GF-D8 (cell line): ENCODE results near the gene ARHGAP44.
A peak's percentile ranks its signal among the peaks of the same experiment; 100 is the strongest.

ENCODE experiments used
- DNase-seq: peaks from one replicate; lab custom pipeline; 2025; lab: John Stamatoyannopoulos, UW

ARHGAP44 gene

DNA sequence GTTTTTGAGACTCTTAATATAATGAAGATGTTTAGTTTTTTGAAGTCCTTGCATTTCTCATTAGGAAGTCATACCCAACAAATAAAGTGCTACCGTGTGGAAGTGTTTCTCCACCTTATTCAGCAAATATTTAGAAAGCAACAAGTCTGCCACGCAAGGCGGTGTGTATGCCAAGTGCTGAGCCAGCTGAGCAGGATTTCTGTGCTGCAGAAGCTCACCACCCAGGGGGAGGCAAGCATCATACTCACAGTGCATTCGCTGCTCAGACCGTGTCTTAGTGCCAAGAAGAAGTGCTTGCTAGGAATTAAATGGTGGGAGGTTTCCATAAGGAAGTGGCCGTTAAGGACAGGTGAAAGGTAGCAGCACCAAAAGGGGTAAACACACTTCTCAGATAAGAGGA, 111.2 kb downstream of the ARHGAP44 start:
- DNase-seq: no peak

DNA sequence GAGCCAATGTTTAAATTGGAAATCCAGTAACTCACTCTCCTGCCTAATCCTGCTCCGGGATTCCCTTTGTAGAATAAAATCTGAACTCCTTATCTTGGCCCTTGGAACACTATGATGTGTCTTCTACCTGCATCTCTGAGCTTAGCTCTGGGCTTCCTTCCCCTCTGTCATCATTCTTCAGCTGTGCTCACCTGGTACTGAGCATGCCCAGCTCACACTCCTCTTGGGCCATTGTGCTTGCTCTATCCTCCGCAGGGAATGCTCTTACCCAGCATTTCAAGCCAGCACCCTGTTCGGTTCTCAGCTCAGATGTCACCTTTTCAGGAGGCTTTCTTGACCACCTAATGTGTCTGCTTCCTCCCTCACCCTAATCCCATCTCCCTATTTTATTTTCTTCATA, 112.7 kb downstream of the ARHGAP44 start:
- DNase-seq: no peak

DNA sequence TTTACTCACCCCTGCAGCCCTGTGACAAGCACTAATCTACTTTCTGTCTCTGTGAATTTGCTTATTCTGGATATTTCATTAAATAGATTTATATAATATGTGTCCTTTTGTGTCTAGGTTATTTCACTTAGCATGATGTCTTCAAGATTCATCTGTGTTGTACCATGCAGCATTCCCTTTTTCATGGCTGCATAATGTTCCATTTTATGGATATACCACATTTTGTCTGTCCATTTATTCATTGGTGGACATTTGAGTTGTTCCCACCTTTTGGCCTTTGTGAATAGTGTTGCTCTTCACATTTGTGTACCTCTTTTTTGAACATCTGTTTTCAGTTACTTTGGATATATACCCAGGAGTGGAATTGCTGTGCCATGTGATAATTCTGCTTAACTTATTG, 118.2 kb downstream of the ARHGAP44 start:
- no peak for DNase-seq

DNA sequence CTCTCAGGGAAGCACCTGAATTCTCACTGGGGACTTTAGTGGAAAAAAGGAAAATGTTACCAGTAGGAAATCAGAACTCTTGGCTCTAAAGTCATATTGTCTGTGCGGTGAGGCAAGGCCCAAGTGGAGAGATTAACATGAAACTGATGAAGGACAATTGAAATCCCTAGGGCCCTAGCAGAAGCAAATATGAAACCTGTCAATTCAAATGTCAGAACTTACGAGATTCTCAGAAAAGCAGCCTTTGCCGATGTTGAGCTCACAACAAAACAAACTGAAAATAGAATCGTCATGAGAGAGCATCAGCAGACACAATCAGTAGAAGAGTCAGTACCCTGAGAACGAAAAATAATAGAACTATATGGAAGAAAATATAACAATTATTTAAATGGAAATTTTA, 119.7 kb downstream of the ARHGAP44 start:
- no peak for DNase-seq

DNA sequence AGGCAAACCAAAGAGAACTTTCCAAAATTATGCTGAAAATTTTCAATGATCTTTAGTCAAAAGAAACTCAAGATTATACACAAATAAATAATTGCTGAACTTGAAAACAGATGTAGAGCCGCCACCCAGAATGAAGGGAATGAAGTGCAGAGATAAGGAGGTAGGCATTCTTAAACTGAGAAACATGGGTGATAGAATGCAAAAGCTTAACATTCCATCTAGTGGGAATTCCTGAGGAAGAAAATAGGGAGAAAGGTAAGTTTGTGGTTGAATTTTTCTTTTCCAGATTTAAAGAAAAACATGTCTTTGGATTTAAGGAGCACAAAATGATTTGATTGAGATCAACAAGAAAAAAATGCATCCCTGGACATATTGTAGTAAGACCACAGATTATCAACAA, 120.2 kb downstream of the ARHGAP44 start:
- no peak for DNase-seq

DNA sequence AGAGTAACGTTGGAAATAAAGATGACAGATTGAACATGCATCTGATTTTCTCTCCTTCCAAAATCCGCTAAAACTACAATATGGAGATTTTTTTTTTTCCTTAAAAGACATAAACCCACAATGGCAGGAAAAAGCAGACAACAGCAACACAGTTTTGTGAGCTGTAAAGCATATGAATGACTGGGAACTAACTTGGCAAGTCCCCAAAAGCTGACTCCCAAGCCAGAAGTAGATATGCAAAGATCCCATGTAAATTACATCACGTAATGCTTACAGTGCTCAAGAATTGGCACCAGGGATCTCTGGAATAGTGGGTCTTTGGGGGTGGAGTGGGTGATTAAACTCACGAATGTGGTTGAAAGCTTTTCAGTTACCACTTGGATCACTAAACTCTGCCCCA, 121.9 kb downstream of the ARHGAP44 start:
- no peak for DNase-seq

DNA sequence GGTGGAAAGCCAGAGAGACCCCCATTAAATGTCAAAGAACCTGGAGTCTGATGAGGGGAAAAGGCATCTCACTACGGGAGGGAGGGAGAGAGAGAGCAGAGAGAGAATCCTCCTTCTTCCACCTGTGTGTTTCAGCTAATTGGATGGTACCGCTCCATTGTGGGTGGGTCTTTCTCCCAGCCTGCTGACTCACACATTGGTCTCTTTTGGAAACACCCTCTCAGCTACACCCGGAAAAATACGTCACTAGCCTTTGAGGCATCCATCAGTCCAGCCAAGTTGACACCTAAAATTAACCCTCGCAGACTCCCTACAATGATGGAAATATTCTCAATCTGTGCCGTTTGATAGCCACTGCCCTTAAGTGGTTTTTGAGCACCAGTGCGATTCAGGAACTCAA, 128.1 kb downstream of the ARHGAP44 start:
- DNase-seq: no peak

DNA sequence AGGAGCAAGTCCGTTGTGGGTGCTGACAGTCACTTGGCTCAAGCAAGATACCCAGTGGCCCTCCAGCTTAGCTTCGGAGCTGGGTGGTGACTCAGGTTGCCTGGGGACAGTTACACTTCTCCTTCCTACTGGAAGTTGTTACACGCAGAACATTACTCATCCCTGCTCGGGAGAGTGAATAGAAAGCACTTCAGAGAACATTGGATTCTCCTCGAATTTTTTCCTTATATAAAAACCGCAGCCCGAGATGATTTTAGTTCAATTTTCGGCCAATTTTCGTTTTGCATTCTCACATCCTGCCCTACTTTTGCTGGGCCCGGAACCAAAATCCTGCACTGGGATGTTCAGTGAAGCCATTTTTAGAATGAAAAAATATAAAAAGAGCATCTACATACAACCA, 128.8 kb downstream of the ARHGAP44 start:
- no peak for DNase-seq

DNA sequence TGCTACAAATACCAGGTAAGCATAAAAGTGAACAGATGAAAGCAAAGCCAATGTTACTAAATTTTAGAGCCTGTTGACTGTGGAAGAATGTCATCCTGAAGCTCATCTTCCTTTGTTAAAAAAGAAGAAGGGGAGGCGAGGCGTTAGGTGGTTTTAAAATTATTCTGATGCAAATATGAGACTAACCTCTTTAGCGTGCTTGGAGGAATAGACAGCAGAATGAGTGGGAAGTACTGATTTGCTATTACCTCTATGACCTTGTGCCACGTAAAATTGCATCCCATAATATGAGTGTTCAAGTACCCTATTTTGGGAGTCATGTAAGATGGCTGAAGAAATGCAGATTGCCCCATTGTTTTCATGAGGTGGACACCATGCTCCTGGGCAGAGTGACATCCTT, 132.8 kb downstream of the ARHGAP44 start:
- no peak for DNase-seq

DNA sequence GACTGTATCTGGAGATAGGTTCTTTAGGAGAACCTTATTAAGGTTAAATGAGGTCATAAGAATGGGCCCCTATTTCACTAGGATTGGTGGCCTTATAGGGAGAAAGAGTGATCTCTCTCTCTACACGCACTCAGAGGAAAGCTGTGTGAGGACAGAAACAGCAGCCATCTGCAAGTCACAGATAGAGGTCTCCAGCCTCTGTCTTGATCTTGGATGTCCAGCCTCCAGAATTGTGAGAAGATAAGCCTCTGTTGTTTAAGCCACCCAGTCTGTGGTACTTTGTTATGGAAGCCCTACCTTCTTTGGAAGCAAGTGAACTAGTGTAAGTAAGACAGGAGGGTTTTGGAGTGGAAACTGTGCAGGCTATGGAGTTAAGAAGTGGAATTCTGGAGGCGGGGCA, 135.3 kb downstream of the ARHGAP44 start:
- no peak for DNase-seq

DNA sequence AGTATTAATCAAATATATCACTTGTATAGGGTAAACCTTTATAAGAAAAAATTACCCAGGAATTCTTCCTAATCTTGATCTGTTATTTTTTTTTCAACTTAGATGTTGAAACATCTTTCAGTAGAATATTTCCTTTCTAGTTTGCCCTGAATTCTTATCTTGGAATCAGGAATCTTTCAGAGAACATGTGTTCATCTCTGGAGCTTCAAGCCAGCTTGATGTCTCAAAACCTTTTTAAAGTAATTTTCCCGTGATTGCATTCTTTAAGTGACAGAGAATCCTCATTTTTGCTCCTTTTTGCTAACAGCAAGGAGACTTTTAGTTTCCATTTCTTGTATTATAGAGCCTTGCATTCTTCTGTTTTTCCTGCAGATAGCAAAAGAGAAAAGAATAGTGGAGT, 137.7 kb downstream of the ARHGAP44 start:
- no peak for DNase-seq

DNA sequence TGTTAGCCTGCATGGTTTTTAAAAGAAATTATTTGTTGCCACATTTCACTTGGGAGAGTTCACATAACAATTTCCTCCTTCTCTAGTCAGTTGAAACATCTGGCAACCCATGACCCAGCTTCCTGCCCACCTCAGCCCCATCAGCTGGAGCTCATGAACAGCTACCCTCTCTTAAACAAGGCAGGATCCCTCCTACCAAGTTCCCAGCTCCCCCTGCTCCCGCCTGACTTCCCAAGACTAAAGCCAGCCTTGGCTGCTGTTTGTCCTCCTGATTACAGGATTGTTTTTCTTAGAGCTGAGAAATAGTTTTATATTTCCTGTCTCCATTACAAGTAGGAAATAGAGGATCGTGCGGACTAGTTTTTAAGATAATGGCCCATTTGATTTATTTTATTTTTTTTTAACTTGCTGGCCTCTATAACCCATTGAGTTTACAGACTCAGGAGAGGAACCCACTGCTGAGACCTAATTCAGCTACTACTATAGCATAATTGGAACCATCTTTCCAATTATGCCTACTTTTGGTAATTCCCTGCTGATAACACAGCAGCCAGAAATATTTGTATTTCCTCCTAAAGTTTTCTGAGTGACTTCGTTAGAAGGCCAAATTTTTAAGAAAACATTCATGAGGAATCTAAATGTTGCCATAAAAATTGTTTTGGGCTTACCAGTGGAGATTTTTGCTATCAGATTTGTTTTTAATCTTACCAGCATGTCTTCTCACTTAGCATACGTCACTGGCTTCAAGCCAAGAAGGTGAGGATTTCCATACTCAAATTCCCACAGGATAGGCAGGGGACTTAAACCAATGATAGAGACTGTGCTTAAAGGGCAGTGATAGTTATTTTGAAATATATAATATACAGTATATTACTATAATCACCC, 138.5 kb downstream of the ARHGAP44 start:
- DNase-seq: peak; percentile 1

DNA sequence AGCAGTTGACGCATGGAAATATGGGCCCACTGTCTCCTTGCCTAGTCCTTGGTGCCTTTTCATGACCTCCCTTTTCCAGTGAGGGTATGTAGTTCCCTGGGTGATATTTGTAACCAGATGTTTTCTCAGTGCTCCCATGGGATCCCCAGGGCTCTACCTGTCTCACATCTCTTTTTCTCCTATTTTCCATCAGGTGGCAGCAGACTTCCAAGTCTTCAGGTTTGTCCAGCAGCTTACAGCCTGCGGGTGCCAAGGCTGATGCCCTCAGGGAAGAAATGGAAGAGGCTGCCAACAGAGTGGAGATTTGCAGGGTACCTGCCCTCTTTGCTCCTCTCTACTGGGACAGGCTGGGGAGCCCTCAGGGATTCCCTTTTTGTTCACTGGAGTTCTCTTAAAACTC, 139.4 kb downstream of the ARHGAP44 start:
- DNase-seq: no peak

DNA sequence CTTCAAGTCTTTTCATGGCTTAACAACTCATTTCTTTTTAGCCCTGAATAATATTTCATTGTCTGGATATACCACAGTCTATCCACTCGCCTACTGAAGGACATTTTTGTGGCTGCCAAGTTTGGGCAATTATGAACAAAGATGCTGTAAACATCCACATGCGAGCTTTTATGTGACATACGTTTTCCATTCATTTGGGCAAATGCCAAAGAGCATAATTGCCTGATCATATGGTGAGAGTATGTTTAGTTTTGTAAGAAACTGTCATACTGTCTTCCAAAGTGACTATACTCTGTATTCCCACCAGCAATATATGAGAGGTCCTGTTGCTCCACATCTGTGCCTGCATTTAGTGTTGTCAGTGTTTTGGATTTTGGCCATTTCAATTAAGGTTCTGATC, 147.2 kb downstream of the ARHGAP44 start:
- DNase-seq: no peak

DNA sequence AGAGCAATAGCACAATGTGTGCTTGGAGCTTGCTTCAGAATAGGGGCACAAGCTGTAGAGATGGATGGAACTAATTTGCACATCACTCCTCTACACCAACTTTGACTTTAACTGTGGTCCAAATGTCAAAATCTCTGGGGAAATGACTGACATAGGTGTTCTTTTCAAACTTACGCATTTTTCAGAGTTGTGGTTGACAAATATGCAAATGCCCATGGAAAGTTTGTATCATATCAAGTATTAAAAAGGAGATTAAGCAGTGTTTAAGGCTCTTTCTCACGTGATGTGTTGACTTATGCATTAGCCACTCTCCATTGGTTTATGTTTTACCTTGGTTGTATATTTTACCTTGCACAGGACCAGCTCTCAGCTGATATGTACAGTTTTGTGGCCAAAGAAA, 151.4 kb downstream of the ARHGAP44 start:
- no peak for DNase-seq

DNA sequence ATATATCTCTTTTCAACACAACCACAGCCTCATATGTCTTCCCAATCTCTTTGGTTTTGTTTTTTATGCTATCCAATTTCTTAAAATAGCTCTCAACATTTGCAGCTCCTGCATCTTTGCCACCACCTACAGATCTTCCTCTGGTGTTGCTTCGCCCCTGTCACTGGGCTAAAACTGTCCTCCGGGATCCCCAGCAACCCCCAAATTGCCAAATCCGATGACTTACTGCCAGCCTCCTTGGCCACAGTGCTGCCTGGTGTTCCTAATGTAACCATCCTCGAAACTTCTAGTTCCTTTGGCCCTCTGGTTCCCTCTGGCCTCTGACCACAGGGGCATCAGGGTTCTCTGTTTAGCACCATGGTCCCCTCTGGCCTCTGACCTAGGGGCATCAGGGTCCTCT, 157.7 kb downstream of the ARHGAP44 start:
- DNase-seq: no peak

DNA sequence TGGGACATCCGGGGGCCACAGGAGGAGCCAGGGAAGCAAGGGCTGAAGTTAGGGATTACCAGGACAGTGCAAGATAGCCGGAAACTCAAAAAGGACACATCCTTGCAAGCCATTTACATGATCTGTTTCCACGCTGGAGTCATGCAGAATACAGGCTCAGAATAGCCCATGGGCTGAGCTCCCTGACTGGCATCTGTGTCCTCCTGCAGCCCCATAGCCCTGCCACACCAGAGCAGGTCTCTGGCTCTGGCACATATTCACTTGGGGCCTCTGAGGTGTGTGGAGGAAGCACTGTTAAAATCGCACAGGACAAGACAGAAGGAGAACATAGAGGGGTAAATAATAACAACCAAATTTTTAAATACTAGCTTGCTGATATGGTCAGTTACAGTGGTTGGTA, 162.7 kb downstream of the ARHGAP44 start:
- no peak for DNase-seq

DNA sequence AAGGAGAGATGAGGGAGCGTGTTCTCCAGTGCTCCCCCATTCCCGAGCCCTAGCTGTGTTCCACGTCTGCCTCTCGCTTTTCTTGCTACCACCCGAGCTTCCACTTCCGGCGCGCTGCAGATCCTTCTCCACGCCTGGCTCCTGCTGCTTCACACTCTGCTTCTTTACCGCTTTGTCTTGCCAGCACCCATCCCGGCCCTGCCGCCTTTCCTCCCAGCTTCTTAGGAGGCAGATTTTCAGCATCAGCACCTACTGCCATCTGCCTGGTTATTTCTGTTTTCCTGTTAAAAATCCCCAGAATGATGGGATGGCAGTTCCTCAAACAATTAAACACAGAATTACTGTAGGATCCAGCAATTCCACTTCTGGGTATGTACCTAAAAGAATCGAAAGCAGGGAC, 163.9 kb downstream of the ARHGAP44 start:
- no peak for DNase-seq

DNA sequence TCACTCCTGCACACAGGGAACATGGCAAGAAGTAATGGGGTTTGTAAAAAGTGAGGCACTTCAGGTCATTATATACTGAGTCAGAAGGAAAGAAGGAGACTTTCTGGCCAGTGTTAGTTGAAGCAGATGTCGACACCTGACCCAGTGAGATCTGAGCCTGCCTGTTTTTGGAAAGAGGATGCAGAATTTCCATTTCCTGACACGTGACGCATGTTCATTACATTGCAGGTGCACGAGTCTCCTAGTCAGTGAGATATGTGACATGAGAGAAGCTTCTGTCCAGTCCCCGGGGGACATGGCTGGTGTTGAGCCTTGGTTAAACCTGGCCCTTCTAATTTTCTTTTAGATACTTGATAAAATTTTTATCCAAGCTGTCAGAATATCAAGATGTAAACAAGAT, 166.2 kb downstream of the ARHGAP44 start:
- no peak for DNase-seq

DNA sequence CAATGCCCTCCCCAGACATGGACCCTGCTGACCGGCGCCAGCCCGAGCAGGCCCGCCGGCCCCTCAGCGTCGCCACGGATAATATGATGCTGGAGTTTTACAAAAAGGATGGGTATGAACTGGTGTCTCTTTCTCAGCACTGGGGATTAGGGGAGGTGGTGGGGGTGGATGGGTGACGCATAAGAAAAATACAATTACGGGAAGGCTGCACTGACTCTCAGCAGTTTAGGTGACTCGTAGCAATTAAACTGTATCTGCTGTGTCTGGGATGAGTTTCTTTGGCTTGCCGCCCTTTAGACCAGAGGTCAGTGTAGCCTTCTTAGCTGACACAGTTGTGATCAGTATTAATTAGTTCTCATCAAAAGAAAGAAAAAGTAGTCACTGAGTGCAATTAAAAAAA, 169.5 kb downstream of the ARHGAP44 start:
- DNase-seq: no peak

DNA sequence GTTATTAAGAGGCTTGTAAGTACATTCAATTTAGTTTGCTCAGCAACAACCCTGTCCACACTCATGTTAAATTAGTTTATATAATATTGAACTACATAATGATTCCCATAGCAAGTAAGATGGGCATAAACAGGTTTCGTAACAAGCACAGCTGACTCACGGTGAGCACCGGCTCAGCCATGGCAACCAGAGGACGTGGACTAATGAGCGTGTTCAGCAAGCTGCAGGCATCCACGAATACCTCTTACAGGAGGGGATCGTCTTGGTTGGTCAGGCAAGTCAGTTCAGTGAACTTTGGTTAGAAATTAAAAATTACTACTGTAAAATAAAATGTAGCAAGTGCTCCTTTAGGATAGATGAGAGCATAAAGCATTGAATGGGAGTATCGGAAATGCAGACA, 170.1 kb downstream of the ARHGAP44 start:
- no peak for DNase-seq

DNA sequence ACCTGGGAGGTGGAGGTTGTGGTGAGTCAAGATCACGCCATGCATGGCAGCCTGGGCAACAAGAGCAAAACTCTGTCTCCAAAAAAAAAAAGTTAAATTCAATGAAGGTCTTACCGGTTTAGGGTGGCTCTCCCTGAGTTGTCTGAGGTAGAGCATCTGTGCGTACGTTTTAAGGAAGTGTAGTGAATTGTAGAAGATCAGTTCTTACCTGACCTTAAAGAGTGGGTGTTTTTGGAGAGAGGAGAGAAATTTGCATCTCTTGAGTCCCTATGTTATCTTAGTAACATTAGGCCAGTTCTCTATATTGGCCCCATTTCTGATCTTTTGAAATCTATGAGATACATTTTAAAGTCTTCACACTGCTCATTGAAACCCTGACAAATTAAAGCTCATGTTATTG, 172.4 kb downstream of the ARHGAP44 start:
- DNase-seq: no peak

DNA sequence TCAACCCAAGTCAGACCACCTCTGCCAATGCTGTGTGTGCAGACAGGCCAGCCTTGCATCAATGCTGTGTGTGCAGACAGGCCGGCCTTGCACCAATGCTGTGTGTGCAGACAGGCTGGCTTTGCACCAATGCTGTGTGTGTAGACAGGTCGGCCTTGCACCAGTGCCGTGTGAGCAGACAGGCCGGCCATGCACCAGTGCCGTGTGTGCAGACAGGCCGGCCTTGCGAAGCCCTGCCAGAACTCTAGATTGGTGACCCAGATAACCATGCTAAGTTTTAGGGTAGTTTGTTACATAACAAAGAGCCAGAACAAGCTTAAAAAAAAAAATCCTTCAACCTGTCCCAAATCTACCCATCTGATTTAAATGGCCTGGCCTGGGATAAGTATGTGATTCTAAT, 174.2 kb downstream of the ARHGAP44 start:
- no peak for DNase-seq

DNA sequence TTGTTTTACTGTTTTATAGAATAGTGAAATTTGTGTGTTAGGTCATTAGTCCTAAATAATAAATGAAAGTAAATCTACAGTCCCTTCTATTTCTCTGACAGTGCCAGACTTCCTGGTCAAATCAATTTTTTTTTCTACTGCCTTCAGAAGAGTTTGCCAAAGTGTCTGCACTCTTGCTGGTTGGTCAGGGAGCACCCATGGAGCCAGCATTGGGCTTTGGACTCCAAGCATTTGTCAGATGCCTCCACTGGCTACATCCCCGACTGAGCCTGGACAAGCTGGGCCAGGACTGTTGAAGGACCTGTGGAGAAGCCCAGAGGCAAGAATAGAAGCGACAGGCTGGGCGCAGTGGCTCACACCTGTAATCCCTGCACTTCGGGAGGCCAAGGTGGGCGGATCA, 174.9 kb downstream of the ARHGAP44 start:
- no peak for DNase-seq
